ENCODE data around the gene MAT2B. TPM values are rescaled to one million over a fixed set of nuclear protein-coding genes. Genes with fewer than 3 reads are reported as not detected.

Gene MAT2B
- total RNA-seq, 2 donors from 2014 or later: 80.9 to 97.6 TPM

- no peak for ATAC-seq
- H3K36me3 Mint-ChIP-seq: peaks cover 4 to 13% of the 10 kb centered on the region in 2 donors
- no peak for DNase-seq (ENCODE audit: low spot score in 2 of 2)
- no peak overlapping the region for H3K27ac Mint-ChIP-seq
- no peaks in the 10 kb centered on the region for H3K9me3 Mint-ChIP-seq
Observed at GRCh38 chr5:163496286-163496685, 9.1 kb upstream of the MAT2B start.

DNA sequence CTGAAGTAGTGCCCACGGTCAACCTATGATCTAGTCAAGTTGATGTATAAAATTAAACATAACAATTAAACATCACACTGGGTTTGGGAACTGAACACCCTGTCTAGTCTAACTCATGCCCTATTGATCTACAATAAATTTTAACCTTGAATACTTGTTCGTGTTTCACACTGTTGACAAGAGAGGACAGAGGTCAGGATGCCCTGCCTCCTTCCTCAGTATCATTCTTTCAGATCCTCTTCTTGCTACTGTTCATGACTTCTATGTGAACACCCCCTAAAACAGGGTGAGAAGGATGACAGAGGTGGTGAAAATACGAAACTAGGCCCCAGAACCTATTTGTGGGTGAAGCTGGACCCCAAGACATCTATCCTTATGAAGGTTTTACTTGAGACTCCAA lies 8.1 kb upstream of the MAT2B start:
- no peak for ATAC-seq
- DNase-seq (ENCODE audit: low spot score in 2 of 2): no peak
- no peak overlapping the region for H3K27ac Mint-ChIP-seq
- H3K36me3 Mint-ChIP-seq: peaks cover 0 to 7% of the 10 kb centered on the region in 2 donors
- no peaks in the 10 kb centered on the region for H3K9me3 Mint-ChIP-seq

DNA sequence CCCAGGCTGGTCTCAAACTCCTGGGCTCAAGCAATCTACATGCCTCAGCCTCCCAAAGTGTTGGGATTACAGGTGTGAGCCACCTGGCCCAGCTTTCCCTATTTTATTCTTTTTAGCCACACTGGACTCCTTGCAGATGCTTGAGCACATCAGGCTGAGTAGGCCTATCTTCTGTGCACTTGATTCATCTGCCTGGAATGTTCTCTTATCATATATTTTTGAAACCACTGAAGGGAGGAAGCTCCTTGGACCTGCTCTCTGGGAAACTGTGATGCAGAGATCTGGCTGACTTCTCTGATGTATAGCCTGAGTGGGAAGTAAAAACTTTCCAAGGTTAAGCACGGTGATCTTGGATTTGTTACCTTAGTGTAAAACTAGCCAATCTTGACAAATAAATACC lies 6.5 kb upstream of the MAT2B start:
- DNase-seq (ENCODE audit: low spot score in 2 of 2) (no peak), ATAC-seq (no peak)
- H3K36me3 Mint-ChIP-seq: no peaks in the 10 kb centered on the region
- no peak overlapping the region for H3K27ac Mint-ChIP-seq
- H3K9me3 Mint-ChIP-seq: no peaks in the 10 kb centered on the region

GRCh38 chr5:163502521-163502920 lies 2.9 kb upstream of the MAT2B start:
- DNase-seq (ENCODE audit: low spot score in 2 of 2) (no peak), ATAC-seq (no peak)
- H3K9me3 Mint-ChIP-seq: no peaks in the 10 kb centered on the region
- H3K27ac Mint-ChIP-seq: peak overlapping the region in 1 of 2 donors; percentile 100
- peaks cover 9 to 11% of the 10 kb centered on the region in 2 donors for H3K36me3 Mint-ChIP-seq

- H3K27ac Mint-ChIP-seq: peak overlapping the region; percentile 99 to 100
Observed at GRCh38 chr5:163503106-163504078, 2.0 kb upstream of the MAT2B start.

DNA sequence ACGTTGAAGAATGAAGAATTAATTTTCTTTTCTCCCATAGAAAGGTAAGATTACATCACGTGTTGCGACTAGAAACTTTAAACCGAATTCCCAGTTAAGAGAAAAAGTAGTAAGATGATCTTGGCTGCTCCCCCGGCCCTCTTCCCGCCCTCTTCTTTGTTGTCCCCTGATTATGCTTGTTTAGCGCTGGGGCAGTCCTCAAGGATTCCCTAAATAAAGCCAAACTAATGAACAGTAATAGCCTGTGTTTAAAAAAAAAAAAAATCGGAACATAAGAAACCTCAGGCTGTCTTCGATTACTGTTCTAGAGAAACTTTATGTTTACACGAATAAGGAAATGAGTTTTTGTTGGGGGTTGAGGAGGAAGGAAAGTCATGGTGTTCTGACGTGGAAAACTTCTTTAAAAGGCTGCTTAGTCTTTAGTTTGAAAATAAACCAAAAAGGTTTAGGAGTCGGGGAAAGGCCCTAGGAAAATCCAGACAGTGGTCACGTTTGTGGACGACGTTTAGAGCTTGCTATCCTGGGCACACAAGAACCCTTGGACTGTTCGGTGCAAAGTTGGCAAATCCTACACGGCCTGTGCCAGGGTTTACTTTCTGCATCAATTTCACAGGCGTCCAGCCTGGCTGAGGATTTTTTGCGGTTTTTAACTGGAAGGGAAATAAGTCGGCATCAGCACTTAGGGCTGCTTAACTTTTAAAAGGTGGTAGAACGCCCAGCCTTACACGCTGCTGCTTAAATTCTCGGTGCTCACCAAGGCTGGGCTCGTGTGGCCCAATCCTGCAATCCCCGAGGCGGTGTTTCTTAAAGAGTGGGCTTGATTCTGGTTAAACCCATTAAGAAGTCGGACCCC lies 1.1 kb upstream of the MAT2B start:
- peak in 1 of 2 donors; percentile 65 for DNase-seq (ENCODE audit: low spot score in 2 of 2)
- peak in 1 of 2 donors; percentile 1 for ATAC-seq
- Mint-ChIP-seq H3K9me3 (no peaks in the 10 kb centered on the region), H3K36me3 (peaks cover 11 to 15% of the 10 kb centered on the region in 2 donors), H3K27ac (peak overlapping the region; percentile 99 to 100)

More at GRCh38 chr5:163503106-163504078, 2.0 kb upstream of the MAT2B start:
- ATAC-seq (no peak), DNase-seq (ENCODE audit: low spot score in 2 of 2) (no peak)
- H3K9me3 Mint-ChIP-seq: no peaks in the 10 kb centered on the region
- peaks cover 10 to 11% of the 10 kb centered on the region in 2 donors for H3K36me3 Mint-ChIP-seq

GRCh38 chr5:163505049-163505367 lies 411 bp upstream of the MAT2B start:
- Mint-ChIP-seq H3K27ac (peak overlapping the region; percentile 99 to 100), H3K36me3 (peaks cover 11 to 15% of the 10 kb centered on the region in 2 donors), H3K9me3 (no peaks in the 10 kb centered on the region)
- no peak for DNase-seq (ENCODE audit: low spot score in 2 of 2)
- peak; percentile 1 to 4 for ATAC-seq

GRCh38 chr5:163506095-163506457 lies 657 bp downstream of the MAT2B start:
- DNase-seq (ENCODE audit: low spot score in 2 of 2): peak in 1 of 2 donors; percentile 29
- H3K9me3 Mint-ChIP-seq: no peaks in the 10 kb centered on the region
- peak overlapping the region; percentile 99 to 100 for H3K27ac Mint-ChIP-seq
- H3K36me3 Mint-ChIP-seq: peaks cover 11 to 15% of the 10 kb centered on the region in 2 donors
- peak; percentile 60 to 67 for ATAC-seq

DNA sequence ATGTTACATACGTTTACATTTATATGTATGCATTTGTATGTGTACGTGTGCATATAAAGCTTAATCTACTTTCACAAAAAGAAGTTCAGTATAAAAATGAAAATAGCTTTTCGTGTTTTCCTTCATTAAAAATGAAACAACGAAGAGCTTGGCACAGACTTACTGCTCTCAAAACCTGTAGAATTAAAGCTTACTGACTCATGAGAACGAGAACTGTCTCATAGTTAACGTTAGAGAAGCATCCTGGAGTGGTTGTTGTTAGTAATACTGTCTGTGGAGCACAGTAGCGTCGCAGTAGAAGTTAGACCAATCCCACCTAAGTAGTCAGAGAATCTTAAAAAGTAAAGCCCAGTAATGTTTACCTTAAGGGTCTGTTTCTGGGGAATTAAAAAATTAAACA lies 1.3 kb downstream of the MAT2B start:
- ATAC-seq (peak; percentile 39 to 43), DNase-seq (ENCODE audit: low spot score in 2 of 2) (no peak)
- peaks cover 11 to 15% of the 10 kb centered on the region in 2 donors for H3K36me3 Mint-ChIP-seq
- H3K9me3 Mint-ChIP-seq: no peaks in the 10 kb centered on the region
- H3K27ac Mint-ChIP-seq: peak overlapping the region; percentile 99 to 100

- H3K27ac Mint-ChIP-seq: peak overlapping the region; percentile 99 to 100
Observed at GRCh38 chr5:163508753-163509152, 3.3 kb downstream of the MAT2B start.

DNA sequence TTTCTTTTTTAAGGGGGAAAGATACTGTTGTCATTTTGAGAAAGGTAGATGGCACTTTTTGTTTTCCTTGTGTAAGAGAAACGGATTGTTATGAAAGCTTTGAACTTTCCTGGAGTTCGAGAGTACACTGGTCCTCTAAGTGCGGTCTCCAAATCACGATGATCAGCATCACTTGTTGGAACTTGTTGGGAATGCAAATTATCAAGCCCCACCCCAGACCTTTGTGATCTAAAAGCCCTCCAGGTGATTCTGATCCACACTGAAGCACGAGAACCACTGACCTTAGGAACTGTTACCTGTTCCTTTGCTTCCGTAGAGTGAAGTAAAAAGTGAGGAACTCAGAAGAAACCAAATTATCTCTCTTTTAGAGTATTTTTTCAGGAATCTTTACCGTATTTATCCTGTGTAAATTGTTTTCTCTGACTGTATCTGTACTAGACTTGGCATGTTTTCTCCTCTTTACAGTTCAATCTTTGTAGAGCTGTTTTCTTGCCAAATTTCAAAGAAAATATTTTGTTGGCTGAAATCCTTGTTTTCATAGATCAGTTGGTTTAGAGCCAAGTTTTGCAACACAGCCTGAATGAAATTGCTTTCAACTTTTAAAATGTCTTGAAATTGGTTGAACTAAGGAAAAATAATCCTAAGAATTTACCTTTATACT lies 4.0 kb downstream of the MAT2B start:
- Mint-ChIP-seq H3K9me3 (no peaks in the 10 kb centered on the region), H3K27ac (peak overlapping the region; percentile 99 to 100), H3K36me3 (peaks cover 11 to 15% of the 10 kb centered on the region in 2 donors)
- ATAC-seq: no peak
- DNase-seq (ENCODE audit: low spot score in 2 of 2): no peak

More at GRCh38 chr5:163508753-163509152, 3.3 kb downstream of the MAT2B start:
- H3K9me3 Mint-ChIP-seq: no peaks in the 10 kb centered on the region
- peaks cover 11 to 15% of the 10 kb centered on the region in 2 donors for H3K36me3 Mint-ChIP-seq
- no peak for DNase-seq (ENCODE audit: low spot score in 2 of 2)
- ATAC-seq: no peak

DNA sequence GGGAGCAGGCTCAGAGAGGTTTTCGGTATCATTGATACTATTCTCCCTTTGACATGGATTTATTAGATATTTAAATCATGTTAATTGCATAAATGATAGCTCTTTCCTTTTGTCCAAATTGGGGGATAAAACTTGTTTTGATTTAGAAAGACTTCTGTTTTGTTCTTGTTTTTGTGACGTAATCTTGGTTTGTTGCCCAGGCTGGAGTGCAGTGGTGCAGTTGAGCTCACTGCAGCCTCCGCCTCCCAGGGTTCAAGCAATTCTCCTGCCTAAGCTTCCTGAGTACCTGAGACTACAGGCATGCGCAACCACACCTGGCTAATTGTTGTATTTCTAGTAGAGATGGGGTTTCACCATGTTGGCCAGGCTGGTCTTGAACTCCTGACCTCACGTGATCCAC lies 7.1 kb downstream of the MAT2B start:
- peaks cover 0 to 9% of the 10 kb centered on the region in 2 donors for H3K36me3 Mint-ChIP-seq
- H3K27ac Mint-ChIP-seq: no peak overlapping the region
- ATAC-seq (no peak), DNase-seq (ENCODE audit: low spot score in 2 of 2) (no peak)
- H3K9me3 Mint-ChIP-seq: no peaks in the 10 kb centered on the region

GRCh38 chr5:163525096-163525495 lies 19.7 kb downstream of the MAT2B start:
- no peaks in the 10 kb centered on the region for H3K9me3 Mint-ChIP-seq
- peak in 1 of 2 donors; percentile 50 for ATAC-seq
- peaks cover 4 to 13% of the 10 kb centered on the region in 2 donors for H3K36me3 Mint-ChIP-seq
- DNase-seq (ENCODE audit: low spot score in 2 of 2): no peak
- H3K27ac Mint-ChIP-seq: peak overlapping the region in 1 of 2 donors; percentile 76

- Mint-ChIP-seq H3K36me3 (no peaks in the 10 kb centered on the region), H3K9me3 (no peaks in the 10 kb centered on the region), H3K27ac (no peak overlapping the region)
- no peak for DNase-seq (ENCODE audit: low spot score in 2 of 2)
- ATAC-seq: no peak
Observed at GRCh38 chr5:163529698-163530097, 24.3 kb downstream of the MAT2B start.

DNA sequence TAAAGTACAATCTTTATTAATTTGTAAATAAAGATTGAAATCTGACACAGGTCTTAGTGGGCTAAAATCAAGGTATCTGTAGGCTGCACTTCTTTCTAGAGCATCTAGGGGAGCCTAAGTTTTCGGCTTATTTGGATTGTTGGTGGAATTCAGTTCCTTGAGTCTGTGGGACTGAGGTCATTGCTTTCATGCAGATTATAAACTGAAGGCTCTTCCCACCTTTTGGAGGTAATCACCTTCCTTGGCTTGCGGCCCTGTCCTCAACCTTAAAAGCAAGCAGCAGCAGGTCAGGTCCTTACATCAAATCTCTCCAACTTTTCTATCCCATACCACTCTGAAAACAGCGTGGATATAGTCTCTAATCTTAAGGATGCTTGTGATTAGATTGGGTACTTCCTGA lies 25.9 kb downstream of the MAT2B start:
- ATAC-seq: no peak
- H3K27ac Mint-ChIP-seq: no peak overlapping the region

GRCh38 chr5:163532171-163533084 lies 27.0 kb downstream of the MAT2B start:
- ATAC-seq (no peak), DNase-seq (ENCODE audit: low spot score in 2 of 2) (no peak)
- Mint-ChIP-seq H3K9me3 (no peaks in the 10 kb centered on the region), H3K27ac (peak overlapping the region in 1 of 2 donors; percentile 79), H3K36me3 (no peaks in the 10 kb centered on the region)

More for the DNA sequence above, 25.9 kb downstream of the MAT2B start:
- no peaks in the 10 kb centered on the region for H3K36me3 Mint-ChIP-seq
- DNase-seq (ENCODE audit: low spot score in 2 of 2): no peak
- H3K9me3 Mint-ChIP-seq: no peaks in the 10 kb centered on the region
